ENCODE results near the gene MAPKBP1. TPM values are rescaled to one million over a fixed set of nuclear protein-coding genes. Genes with fewer than 3 reads are reported as not detected.

The MAPKBP1 gene
- total RNA-seq, 1 donor from 2014 or later = 42.3 TPM

GRCh38 chr15:41849204-41849603 lies 74.9 kb downstream of the MAPKBP1 start:
- intact Hi-C loops (cut with micrococcal nuclease) = no loop called here
- Mint-ChIP-seq H3K4me3 (no peak overlapping the region), H3K4me1 (peaks cover 4% of the 10 kb centered on the region), H3K27ac (no peak overlapping the region), H3K9me3 (no peaks in the 10 kb centered on the region), H3K27me3 (no peaks in the 10 kb centered on the region), H3K36me3 (ENCODE audit: low read depth) (peaks cover 31% of the 10 kb centered on the region)
- DNase-seq = no peak
- ATAC-seq (ENCODE audit: low read depth) = no peak
- POLR2A ChIA-PET = no interaction called here
- no peak for TF ChIP-seq CTCF (IDR thresholded peaks at IDR 0.05)
- CTCF ChIA-PET = no interaction called here

GRCh38 chr15:41849861-41850260 lies 75.6 kb downstream of the MAPKBP1 start:
- ChIA-PET POLR2A (no interaction called here), CTCF (no interaction called here)
- H3K36me3 Mint-ChIP-seq (ENCODE audit: low read depth) = peaks cover 31% of the 10 kb centered on the region
- no peaks in the 10 kb centered on the region for H3K27me3 Mint-ChIP-seq
- H3K4me3 Mint-ChIP-seq = no peak overlapping the region
- ATAC-seq (ENCODE audit: low read depth) (no peak), DNase-seq (no peak)
- H3K4me1 Mint-ChIP-seq = peaks cover 4% of the 10 kb centered on the region
- no peak for TF ChIP-seq CTCF (IDR thresholded peaks at IDR 0.05)
- no peak overlapping the region for H3K27ac Mint-ChIP-seq
- no peaks in the 10 kb centered on the region for H3K9me3 Mint-ChIP-seq
- intact Hi-C loops (cut with micrococcal nuclease) = no loop called here

GRCh38 chr15:41850482-41851166 lies 76.3 kb downstream of the MAPKBP1 start:
- ChIA-PET POLR2A (no interaction called here), CTCF (no interaction called here)
- H3K4me1 Mint-ChIP-seq = peaks cover 4% of the 10 kb centered on the region
- no peak for TF ChIP-seq CTCF (IDR thresholded peaks at IDR 0.05)
- intact Hi-C loops (cut with micrococcal nuclease) = no loop called here
- no peak overlapping the region for H3K27ac Mint-ChIP-seq
- DNase-seq = no peak
- H3K27me3 Mint-ChIP-seq = no peaks in the 10 kb centered on the region
- no peak overlapping the region for H3K4me3 Mint-ChIP-seq
- H3K36me3 Mint-ChIP-seq (ENCODE audit: low read depth) = peaks cover 29% of the 10 kb centered on the region
- no peak for ATAC-seq (ENCODE audit: low read depth)
- H3K9me3 Mint-ChIP-seq = no peaks in the 10 kb centered on the region

- POLR2A ChIA-PET = interaction anchor here (0.6 kb wide), 1 partner anchor 25 kb away, joined by 5 read pairs; no protein-coding TSS in a partner anchor
- intact Hi-C loops (cut with micrococcal nuclease) = no loop called here
- no peaks in the 10 kb centered on the region for H3K9me3 Mint-ChIP-seq
- H3K27ac Mint-ChIP-seq = no peak overlapping the region
- peaks cover 26% of the 10 kb centered on the region for H3K36me3 Mint-ChIP-seq (ENCODE audit: low read depth)
- no peaks in the 10 kb centered on the region for H3K27me3 Mint-ChIP-seq
- no peak for TF ChIP-seq CTCF (IDR thresholded peaks at IDR 0.05)
- ATAC-seq (ENCODE audit: low read depth) = no peak
- H3K4me3 Mint-ChIP-seq = no peak overlapping the region
- CTCF ChIA-PET = no interaction called here
- DNase-seq = no peak
- peaks cover 4% of the 10 kb centered on the region for H3K4me1 Mint-ChIP-seq
Observed at GRCh38 chr15:41851167-41851523, 76.9 kb downstream of the MAPKBP1 start.

- TF ChIP-seq CTCF (IDR thresholded peaks at IDR 0.05) = no peak
- intact Hi-C loops (cut with micrococcal nuclease) = no loop called here
- Mint-ChIP-seq H3K27me3 (no peaks in the 10 kb centered on the region), H3K4me1 (peaks cover 4% of the 10 kb centered on the region), H3K36me3 (ENCODE audit: low read depth) (peaks cover 18% of the 10 kb centered on the region), H3K4me3 (no peak overlapping the region), H3K9me3 (no peaks in the 10 kb centered on the region), H3K27ac (no peak overlapping the region)
- DNase-seq = no peak
- CTCF ChIA-PET = interaction anchor here (1.4 kb wide), 1 partner anchor 53 kb away, joined by 4 read pairs; no protein-coding TSS in a partner anchor
- POLR2A ChIA-PET = interaction anchor here (0.6 kb wide), 1 partner anchor 24 kb away, joined by 5 read pairs; no protein-coding TSS in a partner anchor
- no peak for ATAC-seq (ENCODE audit: low read depth)
Observed at GRCh38 chr15:41851755-41852370, 77.6 kb downstream of the MAPKBP1 start.

Measured in activated B cell treated with CpG ODN at 0.5 μM for 24 hours (primary cell).